H1 (cell line): ENCODE data around the gene BRD7. TPM values are rescaled to one million over a fixed set of nuclear protein-coding genes. Genes with fewer than 3 reads are reported as not detected.

Experiments used
- CTCF ChIA-PET: fragments of 300-600 bp; sonication (Branson Sonifier 250); formaldehyde crosslinking; loops from one replicate; lab custom pipeline; 2021; ENCODE audit not compliant: partially characterized antibody; lab: Charles Lee
- POLR2A ChIA-PET: fragments of 300-600 bp; sonication (Branson Sonifier 250); formaldehyde crosslinking; loops from one replicate; lab custom pipeline; 2021; ENCODE audit warnings: inconsistent platforms; ENCODE audit not compliant: partially characterized antibody; lab: Charles Lee
- DNase-seq, 2 experiments: peaks; one replicate each; pipeline versions ENCODE4 v3.0.0 to v3.0.0-alpha.2; 2010 to 2022; ENCODE audit warnings: low spot score in 2 of 2, low read depth in 1 of 2, mixed read lengths in 1 of 2
- FAIRE-seq: peaks from 2 replicates; lab custom pipeline; 2011; peaks lifted over from hg19 to GRCh38; lab: Jason Lieb, UNC
- H2AFZ ChIP-seq: 2 replicates; pipeline ENCODE4 v1.8.1; 2012; ENCODE audit warnings: low read length, inconsistent platforms
- H2AK5ac ChIP-seq: 2 replicates; pipeline ENCODE4 v1.6.1; 2013; ENCODE audit warnings: low read depth, low read length
- H2BK120ac ChIP-seq: replicated peaks from 2 replicates; pipeline ENCODE3; 2013; ENCODE audit warnings: low read depth, low read length, inconsistent platforms
- H2BK12ac ChIP-seq: 2 replicates; pipeline ENCODE4 v1.6.1; 2013; ENCODE audit warnings: low read depth, low read length
- H2BK15ac ChIP-seq: 2 replicates; pipeline ENCODE4 v1.6.1; 2013; ENCODE audit warnings: low read length
- H2BK20ac ChIP-seq: 2 replicates; pipeline ENCODE4 v1.6.1; 2013; ENCODE audit warnings: low read length
- H2BK5ac ChIP-seq: 2 replicates; pipeline ENCODE4 v1.6.1; 2013; ENCODE audit warnings: low read depth, low read length
- H3K14ac ChIP-seq: 2 replicates; pipeline ENCODE4 v1.6.1; 2013; ENCODE audit warnings: inconsistent platforms; ENCODE audit not compliant: insufficient read length
- H3K18ac ChIP-seq: 2 replicates; pipeline ENCODE4 v1.6.1; 2013; ENCODE audit warnings: low read length; ENCODE audit errors: extremely low read depth
- H3K23ac ChIP-seq: 2 replicates; pipeline ENCODE4 v1.6.1; 2013; ENCODE audit warnings: inconsistent platforms; ENCODE audit not compliant: insufficient read length
- H3K23me2 ChIP-seq: 2 replicates; pipeline ENCODE4 v1.6.1; 2013; ENCODE audit warnings: low read depth, low read length
- H3K27ac ChIP-seq: 2 replicates; pipeline ENCODE4 v1.6.1; 2011; ENCODE audit warnings: low read depth, low read length, inconsistent platforms
- H3K27me3 ChIP-seq, 4 experiments: replicated peaks in 1 of 4; 1 replicate in 1 of 4; 2 replicates in 3 of 4; pipeline versions ENCODE4 v1.6.1 to v1.8.1; 2011 to 2013; ENCODE audit warnings: low read length in 3 of 4, mild to moderate bottlenecking in 3 of 4, inconsistent platforms in 2 of 4, mixed read lengths in 2 of 4, moderate library complexity in 1 of 4; ENCODE audit not compliant: control insufficient read depth in 3 of 4, insufficient read depth in 3 of 4; ENCODE audit errors: extremely low read depth in 1 of 4
- H3K36me3 ChIP-seq, 4 experiments: 2 replicates each; pipeline versions ENCODE4 v1.6.1 to v1.8.1; 2011 to 2013; ENCODE audit warnings: mild to moderate bottlenecking in 4 of 4, low read length in 3 of 4, moderate library complexity in 2 of 4, control low read depth in 1 of 4, inconsistent platforms in 1 of 4; ENCODE audit not compliant: insufficient read depth in 4 of 4, control insufficient read depth in 2 of 4
- H3K4ac ChIP-seq: replicated peaks from 2 replicates; pipeline ENCODE3; 2013; ENCODE audit warnings: low read length, low read depth, mixed read lengths, inconsistent platforms; ENCODE audit not compliant: insufficient read length
- H3K4me1 ChIP-seq, 4 experiments: replicated peaks in 1 of 4; 1 replicate in 1 of 4; 2 replicates in 3 of 4; pipeline versions ENCODE4 v1.6.1 to v1.8.1; 2011 to 2013; ENCODE audit warnings: low read length in 3 of 4, inconsistent platforms in 2 of 4, mixed read lengths in 1 of 4; ENCODE audit not compliant: insufficient read depth in 4 of 4, control insufficient read depth in 3 of 4
- H3K4me2 ChIP-seq, 2 experiments: 2 replicates each; pipeline versions ENCODE4 v1.6.1 to v1.8.1; 2011 to 2013; ENCODE audit warnings: low read depth in 2 of 2, low read length in 2 of 2, control low read depth in 1 of 2, inconsistent platforms in 1 of 2, mild to moderate bottlenecking in 1 of 2; ENCODE audit not compliant: insufficient read depth in 1 of 2
- H3K4me3 ChIP-seq, 4 experiments: fragments of 200-600, 300-600 bp in 1 of 4; sonication (generic), shearing (Covaris generic), sonication (Bioruptor Twin) in 1 of 4; 2 replicates each; pipeline versions ENCODE4 v1.5.1 to v1.8.1; 2011 to 2016; ENCODE audit warnings: low read length in 4 of 4, low read depth in 3 of 4, control low read depth in 2 of 4, inconsistent platforms in 2 of 4, mild to moderate bottlenecking in 2 of 4, mixed read lengths in 1 of 4, moderate library complexity in 1 of 4; ENCODE audit not compliant: insufficient read depth in 2 of 4; ENCODE audit errors: extremely low read depth in 1 of 4
- H3K56ac ChIP-seq: replicated peaks from 2 replicates; pipeline ENCODE3; 2013; ENCODE audit warnings: low read depth, mild to moderate bottlenecking, mixed read lengths, low read length, inconsistent platforms; ENCODE audit not compliant: insufficient read length
- H3K79me1 ChIP-seq: 2 replicates; pipeline ENCODE4 v1.6.1; 2013; ENCODE audit warnings: low read depth, low read length, control low read depth
- H3K79me2 ChIP-seq, 2 experiments: 2 replicates each; pipeline versions ENCODE4 v1.6.1 to v1.8.1; 2012 to 2013; ENCODE audit warnings: low read length in 2 of 2, mild to moderate bottlenecking in 2 of 2, inconsistent platforms in 1 of 2; ENCODE audit not compliant: insufficient read depth in 2 of 2, control insufficient read depth in 1 of 2
- H3K9ac ChIP-seq, 4 experiments: replicated peaks in 1 of 4; 1 replicate in 1 of 4; 2 replicates in 3 of 4; pipeline versions ENCODE4 v1.6.1 to v1.8.1; 2011 to 2013; ENCODE audit warnings: low read depth in 3 of 4, low read length in 3 of 4, control low read depth in 2 of 4, mild to moderate bottlenecking in 2 of 4, moderate library complexity in 2 of 4, inconsistent platforms in 1 of 4; ENCODE audit errors: extremely low read depth in 1 of 4
- H3K9me3 ChIP-seq, 2 experiments: 2 replicates each; pipeline versions ENCODE4 v1.6.1 to v1.8.1; 2012 to 2013; ENCODE audit warnings: mild to moderate bottlenecking in 2 of 2, moderate library complexity in 2 of 2, control low read depth in 1 of 2, inconsistent platforms in 1 of 2, low read depth in 1 of 2, low read length in 1 of 2, mixed read lengths in 1 of 2; ENCODE audit not compliant: insufficient read depth in 2 of 2
- H4K20me1 ChIP-seq, 2 experiments: replicated peaks in 1 of 2; 2 replicates each; pipeline versions ENCODE3 to v1.8.1; 2011 to 2013; ENCODE audit warnings: inconsistent platforms in 2 of 2, low read length in 2 of 2, mild to moderate bottlenecking in 1 of 2; ENCODE audit not compliant: insufficient read depth in 2 of 2, control insufficient read depth in 1 of 2
- H4K5ac ChIP-seq: 2 replicates; pipeline ENCODE4 v1.6.1; 2013; ENCODE audit warnings: low read length, low read depth, mixed read lengths, inconsistent platforms; ENCODE audit not compliant: insufficient read length
- H4K8ac ChIP-seq: 2 replicates; pipeline ENCODE4 v1.8.0; 2013; ENCODE audit warnings: mild to moderate bottlenecking, moderate library complexity, low read length, inconsistent platforms; ENCODE audit not compliant: insufficient read depth; ENCODE audit errors: extremely low read depth
- H4K91ac ChIP-seq: replicated peaks from 2 replicates; pipeline ENCODE3; 2013; ENCODE audit warnings: low read length, mixed read lengths, inconsistent platforms; ENCODE audit not compliant: insufficient read length
- BCL11A ChIP-seq, 2 experiments: IDR thresholded peaks; one replicate each; pipeline ENCODE4 v1.6.1; 2011; ENCODE audit warnings: low read depth in 2 of 2, low read length in 2 of 2, mild to moderate bottlenecking in 2 of 2
- CBX8 ChIP-seq: fragments of 300-800, 300-1000 bp; sonication (generic); IDR thresholded peaks from 2 replicates; pipeline ENCODE4 v1.7.1; 2016; ENCODE audit warnings: low read depth, low read length, borderline replicate concordance
- CHD2 ChIP-seq: IDR thresholded peaks from 2 replicates; pipeline ENCODE4 v1.6.1; 2012; ENCODE audit warnings: low read length, improper control_type of control experiment
- HDAC6 ChIP-seq: IDR thresholded peaks from one replicate; pipeline ENCODE4 v1.7.1; 2012; ENCODE audit warnings: low read depth, mild to moderate bottlenecking, inconsistent platforms, low read length, moderate library complexity
- KDM5A ChIP-seq: fragments of 200-600 bp; IDR thresholded peaks from 2 replicates; pipeline ENCODE4 v1.7.1; 2012; ENCODE audit warnings: mild to moderate bottlenecking, low read length, inconsistent platforms, mixed read lengths
- RFX5 ChIP-seq: IDR thresholded peaks from 2 replicates; pipeline ENCODE4 v1.6.1; 2011; ENCODE audit warnings: low read depth, low read length, improper control_type of control experiment, borderline replicate concordance
- SIRT6 ChIP-seq: IDR thresholded peaks from one replicate; pipeline ENCODE4 v1.7.1; 2012; ENCODE audit warnings: low read length, inconsistent platforms
- SRF ChIP-seq: IDR thresholded peaks from 2 replicates; pipeline ENCODE4 v1.6.1; 2011; ENCODE audit warnings: mild to moderate bottlenecking, low read depth, low read length, moderate library complexity
- TCF12 ChIP-seq: IDR thresholded peaks from 2 replicates; pipeline ENCODE4 v1.6.1; 2011; ENCODE audit warnings: low read depth, mild to moderate bottlenecking, low read length
- YY1 ChIP-seq: IDR thresholded peaks from 2 replicates; pipeline ENCODE4 v1.6.1; 2011; ENCODE audit warnings: low read depth, mild to moderate bottlenecking, low read length
- WGBS, 2 experiments: shearing (Covaris generic) in 1 of 2; methylation state at CpG; one replicate each; pipeline versions ENCODE4 v1.1.6 to v1.1.7; 2013 to 2015; ENCODE audit warnings: low lambda C conversion rate in 2 of 2, mixed read lengths in 2 of 2, inconsistent platforms in 1 of 2, low coverage in 1 of 2, missing lambda C conversion rate in 1 of 2; ENCODE audit not compliant: insufficient replicate concordance in 2 of 2, insufficient coverage in 1 of 2, insufficient read length in 1 of 2; ENCODE audit errors: extremely low coverage in 1 of 2, missing lambda C conversion rate in 1 of 2; 5-methylcytosine and 5-hydroxymethylcytosine counted together
- polyA plus RNA-seq, 7 experiments: library from polyadenylated mRNA; depleted of rRNA in 3 of 7; stranded (reverse) in 5 of 7; unstranded in 2 of 7; fragments of >200 nt in 5 of 7; fragments of 200-250 nt in 2 of 7; gene quantifications; 1 replicate in 5 of 7; 2 replicates in 1 of 7; 4 replicates in 1 of 7; pipeline versions ENCODE4 v1.2.1 to v1.2.3, GENCODE V29; 2011 to 2013; ENCODE audit warnings: missing spikeins in 2 of 7, mixed read lengths in 2 of 7
- total RNA-seq: library from RNA; stranded (reverse); fragmentation: NEBNext Ultra II Directional; extraction: Animal tissue kit (Norgen Biotek cat#: 25700); gene quantifications from 2 replicates; pipeline ENCODE4 v1.2.1, GENCODE V29; 2021

Gene BRD7
- total and polyA plus RNA-seq, 2 of the 8 experiments (the other 6 are each of a cell fraction or from before 2014, with no cell fraction given): 42.5 to 120 TPM

DNA sequence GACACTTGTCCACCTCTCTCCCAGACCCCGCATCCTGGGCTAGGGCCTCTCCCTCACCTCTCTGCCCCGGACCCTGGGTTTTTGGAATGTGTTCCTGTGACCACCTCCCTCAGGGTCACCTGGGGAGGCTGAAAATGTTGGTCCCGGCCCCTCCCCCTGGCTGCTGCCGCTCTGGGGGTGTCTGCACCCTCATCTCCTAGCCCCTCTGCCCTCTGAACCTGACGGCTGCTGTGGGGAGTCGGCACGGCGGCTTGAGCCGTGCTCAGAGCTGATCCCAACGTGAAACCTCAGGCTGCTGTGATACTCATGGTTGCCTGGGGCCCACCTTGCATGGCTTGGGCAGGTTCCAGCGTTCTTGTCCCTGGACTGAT is 59.6 kb downstream of the BRD7 start:
- Histone ChIP-seq H2BK12ac (no peak overlapping the region), H3K9ac (no peak overlapping the region), H2AK5ac (no peak overlapping the region), H3K36me3 (peaks cover 0 to 8% (median under 1%) of the 10 kb centered on the region in 4 experiments; a peak in 2 of 8 replicates), H3K79me1 (no peaks in the 10 kb centered on the region), H4K91ac (no peak overlapping the region), H3K4me2 (no peak overlapping the region), H2AFZ (no peak overlapping the region), H3K9me3 (no peaks in the 10 kb centered on the region; a peak in 1 of 4 replicates), H3K4me1 (no peaks in the 10 kb centered on the region; a peak in 1 of 7 replicates), H3K4ac (no peak overlapping the region), H2BK15ac (no peak overlapping the region), H3K79me2 (no peaks in the 10 kb centered on the region), H4K8ac (peak overlapping the region; percentile 46; the same call in 1 of the 2 replicates), H3K18ac (no peak overlapping the region), H3K4me3 (no peak overlapping the region), H3K23ac (no peak overlapping the region), H4K5ac (no peak overlapping the region), H3K56ac (no peak overlapping the region), H2BK5ac (no peak overlapping the region), H2BK120ac (no peak overlapping the region), H2BK20ac (no peak overlapping the region), H3K27me3 (no peaks in the 10 kb centered on the region), H4K20me1 (peaks cover 3 to 4% of the 10 kb centered on the region in 2 experiments), H3K23me2 (no peaks in the 10 kb centered on the region), H3K14ac (no peak overlapping the region), H3K27ac (no peak overlapping the region)
- CTCF ChIA-PET: interaction anchor here (0.8 to 1.8 kb wide), 7 partner anchors 8 to 230 kb away, joined by 3 to 6 read pairs (median 3); partner anchors contain the start of gene ADCY7
- FAIRE-seq (no peak), DNase-seq (no peak)
- POLR2A ChIA-PET: interaction anchor here (1.5 to 1.6 kb wide), 2 partner anchors 11 to 47 kb away, joined by 4 to 5 read pairs; no protein-coding TSS in a partner anchor
- WGBS, 2 experiments: 78% methylated on average over 11 of the region's 11 CpGs; no CpG with 5 or more reads in 1 of the 2 experiments
- TF ChIP-seq TCF12: no peak
- TF ChIP-seq HDAC6: no peak
- TF ChIP-seq CHD2: no peak
- TF ChIP-seq RFX5: no peak
- TF ChIP-seq YY1: no peak
- no peak for TF ChIP-seq SRF
- TF ChIP-seq CBX8: no peak
- TF ChIP-seq SIRT6: no peak
- TF ChIP-seq KDM5A: no peak
- no peak for TF ChIP-seq BCL11A (IDR thresholded peaks at IDR 0.05; ENCODE audit: low read depth in 2 of 2, low read length in 2 of 2)
